Coronary artery (tissue), 2 donors: ENCODE measurements around the gene ZMIZ1.

ENCODE experiments used
- DNase-seq: peaks from one replicate; pipeline ENCODE4 v3.0.0-alpha.2; 2017; ENCODE audit warnings: low spot score
- H3K27ac ChIP-seq, 2 donors: fragments of 200-600 bp; sonication (generic); one replicate each; pipeline ENCODE4 v1.5.1; 2016 to 2019
- H3K4me3 ChIP-seq: fragments of 200-600 bp; sonication (generic); 2 replicates; pipeline ENCODE4 v1.5.1; 2016; ENCODE audit warnings: mild to moderate bottlenecking, moderate library complexity
- TF ChIP-seq, protein P1 (sequence below): fragments of 200-600 bp; sonication (generic); IDR thresholded peaks from one replicate; pipeline ENCODE4 v1.5.1; 2019; ENCODE audit warnings: antibody characterized with exemption

The ZMIZ1 gene

GRCh38 chr10:79078367-79079053 is 9.7 kb downstream of the ZMIZ1 start:
- Histone ChIP-seq H3K4me3 (no peak overlapping the region), H3K27ac (peak overlapping the region in 1 of 2 donors; percentile 74)
- no peak for DNase-seq
- TF ChIP-seq, protein P1, sequence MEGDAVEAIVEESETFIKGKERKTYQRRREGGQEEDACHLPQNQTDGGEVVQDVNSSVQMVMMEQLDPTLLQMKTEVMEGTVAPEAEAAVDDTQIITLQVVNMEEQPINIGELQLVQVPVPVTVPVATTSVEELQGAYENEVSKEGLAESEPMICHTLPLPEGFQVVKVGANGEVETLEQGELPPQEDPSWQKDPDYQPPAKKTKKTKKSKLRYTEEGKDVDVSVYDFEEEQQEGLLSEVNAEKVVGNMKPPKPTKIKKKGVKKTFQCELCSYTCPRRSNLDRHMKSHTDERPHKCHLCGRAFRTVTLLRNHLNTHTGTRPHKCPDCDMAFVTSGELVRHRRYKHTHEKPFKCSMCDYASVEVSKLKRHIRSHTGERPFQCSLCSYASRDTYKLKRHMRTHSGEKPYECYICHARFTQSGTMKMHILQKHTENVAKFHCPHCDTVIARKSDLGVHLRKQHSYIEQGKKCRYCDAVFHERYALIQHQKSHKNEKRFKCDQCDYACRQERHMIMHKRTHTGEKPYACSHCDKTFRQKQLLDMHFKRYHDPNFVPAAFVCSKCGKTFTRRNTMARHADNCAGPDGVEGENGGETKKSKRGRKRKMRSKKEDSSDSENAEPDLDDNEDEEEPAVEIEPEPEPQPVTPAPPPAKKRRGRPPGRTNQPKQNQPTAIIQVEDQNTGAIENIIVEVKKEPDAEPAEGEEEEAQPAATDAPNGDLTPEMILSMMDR, result no peak

DNA sequence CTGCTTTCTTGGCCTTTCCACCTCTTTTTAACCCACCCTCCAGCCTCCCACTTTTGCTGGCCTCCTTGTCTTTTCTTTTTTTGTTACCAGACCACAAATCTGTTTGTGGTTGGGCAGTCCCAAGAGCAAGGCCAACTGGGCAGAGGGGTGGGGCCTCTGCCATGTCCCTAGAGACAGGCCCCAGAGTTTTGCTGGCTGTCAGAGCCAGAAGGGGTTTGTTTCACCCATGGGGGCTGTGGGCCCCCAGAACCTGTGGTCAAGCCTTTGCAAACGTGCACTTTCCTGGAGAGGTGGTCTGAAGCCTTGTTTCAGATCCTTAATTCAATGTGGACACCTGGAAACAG is 10.3 kb downstream of the ZMIZ1 start:
- TF ChIP-seq, protein P1, result no peak
- no peak for DNase-seq
- peak overlapping the region in 1 of 2 donors; percentile 74 for H3K27ac ChIP-seq
- H3K4me3 ChIP-seq, result no peak overlapping the region

- no peak for DNase-seq
- H3K4me3 ChIP-seq, result peak overlapping the region; percentile 25
- H3K27ac ChIP-seq, result peak overlapping the region; percentile 39 to 74
- TF ChIP-seq, protein P1, result no peak
Measured at GRCh38 chr10:79079490-79080355, 11.0 kb downstream of the ZMIZ1 start.

DNA sequence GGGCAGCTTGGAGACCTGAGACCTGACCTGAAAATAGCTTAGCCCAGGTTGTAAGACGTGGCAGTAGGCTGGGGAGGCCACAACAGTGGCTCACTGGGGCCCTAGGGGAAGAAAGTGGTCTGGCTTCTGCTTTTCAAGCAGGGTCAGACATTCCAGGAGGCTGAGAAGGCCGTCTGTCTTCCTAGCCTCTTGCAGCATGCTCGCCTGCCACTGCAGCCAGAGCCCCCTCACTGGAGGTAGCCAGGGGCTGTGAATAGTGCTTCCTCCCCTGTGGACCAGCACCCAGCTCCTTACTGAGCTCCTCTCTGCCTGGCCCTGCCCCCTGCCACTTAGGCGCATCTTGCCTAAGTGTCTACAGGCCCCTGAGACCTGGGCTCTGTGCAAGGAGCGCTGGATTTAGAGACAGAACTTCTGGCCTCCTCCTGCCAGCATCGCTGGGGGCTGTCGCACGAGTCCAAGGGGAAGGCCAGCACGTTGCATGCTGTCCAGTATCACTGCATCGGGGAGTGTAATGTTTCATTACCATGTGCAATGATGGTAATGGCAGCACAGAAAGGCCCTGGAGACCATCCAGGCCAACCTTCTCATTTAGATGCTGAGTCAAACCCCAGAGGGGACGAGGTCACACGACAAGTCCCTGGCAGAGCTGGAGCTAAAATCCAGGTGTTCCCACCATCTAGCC is 12.7 kb downstream of the ZMIZ1 start:
- H3K27ac ChIP-seq, result peak overlapping the region; percentile 24 to 83
- TF ChIP-seq, protein P1, result no peak
- no peak for DNase-seq
- no peak overlapping the region for H3K4me3 ChIP-seq

- no peak overlapping the region for H3K4me3 ChIP-seq
- no peak for DNase-seq
- TF ChIP-seq, protein P1, result no peak
- peak overlapping the region in 1 of 2 donors; percentile 83 for H3K27ac ChIP-seq
Measured at GRCh38 chr10:79082035-79082373, 13.2 kb downstream of the ZMIZ1 start.

GRCh38 chr10:79082631-79083596 is 14.1 kb downstream of the ZMIZ1 start:
- peak overlapping the region; percentile 48 to 83 for H3K27ac ChIP-seq
- peak overlapping the region; percentile 26 for H3K4me3 ChIP-seq
- DNase-seq, result no peak
- TF ChIP-seq, protein P1, result no peak
